ENCODE measurements around the gene BORCS5.

Gene BORCS5

GRCh38 chr12:12436831-12437345 lies 80.0 kb downstream of the BORCS5 start:
- no peak for DNase-seq

GRCh38 chr12:12439636-12440035 lies 82.8 kb downstream of the BORCS5 start:
- DNase-seq, result no peak

GRCh38 chr12:12440784-12441428 lies 84.0 kb downstream of the BORCS5 start:
- DNase-seq, result peak; percentile 79

- DNase-seq, result no peak
These were observed 84.5 kb downstream of the BORCS5 start for GRCh38 chr12:12441429-12441807.

- DNase-seq, result no peak
These were observed 85.1 kb downstream of the BORCS5 start for GRCh38 chr12:12441843-12442461.

GRCh38 chr12:12442548-12443071 lies 85.7 kb downstream of the BORCS5 start:
- DNase-seq, result no peak

- no peak for DNase-seq
These were observed 86.6 kb downstream of the BORCS5 start for GRCh38 chr12:12443431-12443878.

GRCh38 chr12:12445165-12445881 lies 88.4 kb downstream of the BORCS5 start:
- no peak for DNase-seq

GRCh38 chr12:12445882-12446181 lies 89.0 kb downstream of the BORCS5 start:
- DNase-seq, result no peak

GRCh38 chr12:12446786-12447185 lies 89.9 kb downstream of the BORCS5 start:
- no peak for DNase-seq

- DNase-seq, result no peak
These were observed 90.4 kb downstream of the BORCS5 start for GRCh38 chr12:12447236-12447635.

- DNase-seq, result no peak
These were observed 91.0 kb downstream of the BORCS5 start for GRCh38 chr12:12447837-12448236.

GRCh38 chr12:12449533-12450025 lies 92.7 kb downstream of the BORCS5 start:
- DNase-seq, result peak; percentile 51

GRCh38 chr12:12450043-12450471 lies 93.2 kb downstream of the BORCS5 start:
- DNase-seq, result no peak

GRCh38 chr12:12451098-12451497 lies 94.2 kb downstream of the BORCS5 start:
- no peak for DNase-seq

GRCh38 chr12:12452326-12452902 lies 95.5 kb downstream of the BORCS5 start:
- no peak for DNase-seq

- DNase-seq, result no peak
These were observed 96.8 kb downstream of the BORCS5 start for GRCh38 chr12:12453635-12454034.

GRCh38 chr12:12454315-12454714 lies 97.4 kb downstream of the BORCS5 start:
- no peak for DNase-seq

GRCh38 chr12:12456637-12457036 lies 99.8 kb downstream of the BORCS5 start:
- no peak for DNase-seq

- no peak for DNase-seq
These were observed 104.4 kb downstream of the BORCS5 start for GRCh38 chr12:12460935-12461922.

GRCh38 chr12:12461923-12462315 lies 105.0 kb downstream of the BORCS5 start:
- DNase-seq, result no peak

- DNase-seq, result no peak
These were observed 108.6 kb downstream of the BORCS5 start for GRCh38 chr12:12465522-12465921.

All from NCI-H1105 (cell line).